Choroid plexus epithelial cell (primary cell): Measurements from ENCODE around the gene FBXL13.
"Not testable (repeated sequence)": the region's sequence is repeated elsewhere in the genome, so short reads cannot be mapped to it uniquely, and the experiment has no call there.

Experiments
- DNase-seq: peaks from one replicate; pipeline ENCODE4 v3.0.0-alpha.2; 2010; ENCODE audit warnings: low read depth
- H3K4me3 ChIP-seq: 2 replicates; pipeline ENCODE4 v1.5.1; 2011; ENCODE audit warnings: low read depth, mild to moderate bottlenecking, control low read depth, low read length, moderate library complexity
- CTCF ChIP-seq: conservative IDR thresholded peaks from 2 replicates; pipeline ENCODE4 v1.5.1; 2011; ENCODE audit warnings: low read depth, mild to moderate bottlenecking, control low read depth, inconsistent platforms, low read length, moderate library complexity

FBXL13 gene

DNA sequence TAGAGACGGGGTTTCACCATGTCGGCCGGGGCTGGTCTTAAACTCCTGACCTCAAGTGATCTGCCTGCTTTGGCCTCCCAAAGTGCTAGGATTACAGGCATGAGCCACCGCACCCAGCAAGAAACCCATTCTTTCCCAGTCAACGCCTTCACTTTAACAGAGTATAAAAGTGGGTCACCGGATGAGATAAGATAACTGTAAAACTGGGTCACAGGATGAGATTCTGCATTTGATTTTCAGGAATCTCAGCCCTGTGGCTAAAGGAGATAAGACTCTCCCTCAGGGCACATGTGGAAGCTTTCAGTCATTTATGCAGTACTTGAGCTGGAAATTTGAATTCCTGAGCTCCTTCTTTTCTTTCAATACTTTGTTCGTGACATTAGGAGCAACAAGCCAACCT lies 91.0 kb downstream of the FBXL13 start:
- H3K4me3 ChIP-seq = no peak overlapping the region
- DNase-seq = no peak
- TF ChIP-seq CTCF = no peak

DNA sequence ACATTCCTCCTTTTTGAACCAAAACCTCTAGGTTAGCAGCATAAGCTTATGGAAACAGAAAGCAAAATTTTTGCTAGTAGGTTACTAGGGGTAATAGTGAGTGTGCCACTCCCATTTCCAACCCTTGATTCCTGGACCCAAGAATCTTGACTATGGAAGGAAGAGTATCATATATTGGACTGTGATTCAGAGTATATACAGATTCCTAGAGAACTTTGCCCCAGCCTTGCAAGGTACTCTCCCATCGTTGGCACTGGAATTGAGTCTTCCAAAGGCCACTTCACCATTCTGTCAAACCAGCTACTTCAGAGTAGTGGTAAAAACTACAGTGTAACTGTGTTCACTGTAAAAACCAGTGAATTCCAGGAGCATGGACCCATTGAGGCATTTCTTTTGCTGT lies 92.4 kb downstream of the FBXL13 start:
- no peak overlapping the region for H3K4me3 ChIP-seq
- TF ChIP-seq CTCF = no peak
- no peak for DNase-seq

GRCh38 chr7:102981451-102981850 lies 93.1 kb downstream of the FBXL13 start:
- no peak overlapping the region for H3K4me3 ChIP-seq
- TF ChIP-seq CTCF = no peak
- no peak for DNase-seq

DNA sequence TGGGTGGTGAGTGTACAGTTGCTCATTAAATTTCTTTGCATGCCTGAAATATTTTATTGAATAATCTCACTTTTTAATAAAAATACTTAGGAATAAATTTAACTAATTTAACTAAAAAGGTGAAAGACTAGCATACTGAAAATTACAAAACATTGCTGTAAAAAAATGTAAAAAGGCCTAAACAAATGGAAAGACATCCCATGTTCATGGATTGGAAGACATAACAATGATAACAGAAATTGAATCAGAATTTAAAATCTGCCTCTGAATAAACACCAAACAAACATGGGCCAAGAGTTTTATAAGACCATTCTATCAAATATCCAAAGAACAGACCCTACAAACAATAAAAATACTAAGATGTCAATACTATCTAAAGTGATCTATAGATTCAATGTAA lies 94.9 kb downstream of the FBXL13 start:
- DNase-seq = no peak
- H3K4me3 ChIP-seq = no peak overlapping the region
- TF ChIP-seq CTCF = no peak

DNA sequence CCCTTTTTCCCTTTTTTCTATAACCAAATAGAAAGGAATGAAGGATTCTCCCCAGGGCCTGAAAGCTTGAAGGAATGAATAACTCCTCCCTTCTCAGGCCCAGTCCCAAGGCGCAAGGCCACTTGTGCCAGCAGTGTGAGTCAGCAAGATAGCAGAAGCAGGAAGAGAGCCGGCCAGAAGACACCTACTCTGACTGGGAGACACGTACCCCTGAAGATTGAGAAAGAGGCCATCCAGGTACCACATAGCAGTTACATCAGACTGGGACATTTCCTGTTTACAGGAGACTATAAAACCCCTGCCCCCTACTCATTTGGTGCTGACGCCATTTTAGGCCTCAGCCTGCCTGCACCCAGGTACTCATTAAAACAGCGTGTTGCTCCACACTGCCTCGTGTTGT lies 96.3 kb downstream of the FBXL13 start:
- no peak for TF ChIP-seq CTCF
- DNase-seq = peak; percentile 85

DNA sequence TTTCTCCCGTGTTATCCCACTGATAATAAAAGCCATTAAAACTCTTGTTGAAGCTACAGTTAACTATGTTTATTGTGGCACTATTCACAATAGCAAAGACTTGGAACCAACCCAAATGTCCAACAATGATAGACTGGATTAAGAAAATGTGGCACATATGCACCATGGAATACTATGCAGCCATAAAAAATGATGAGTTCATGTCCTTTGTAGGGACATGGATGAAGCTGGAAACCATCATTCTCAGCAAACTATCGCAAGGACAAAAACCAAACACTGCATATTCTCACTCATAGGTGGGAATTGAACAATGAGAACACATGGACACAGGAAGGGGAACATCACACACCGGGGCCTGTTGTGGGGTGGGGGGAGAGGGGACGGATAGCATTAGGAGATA lies 97.0 kb downstream of the FBXL13 start:
- H3K4me3 ChIP-seq, DNase-seq: not testable (repeated sequence)

More for the DNA sequence above, 96.3 kb downstream of the FBXL13 start:
- H3K4me3 ChIP-seq = no peak overlapping the region

DNA sequence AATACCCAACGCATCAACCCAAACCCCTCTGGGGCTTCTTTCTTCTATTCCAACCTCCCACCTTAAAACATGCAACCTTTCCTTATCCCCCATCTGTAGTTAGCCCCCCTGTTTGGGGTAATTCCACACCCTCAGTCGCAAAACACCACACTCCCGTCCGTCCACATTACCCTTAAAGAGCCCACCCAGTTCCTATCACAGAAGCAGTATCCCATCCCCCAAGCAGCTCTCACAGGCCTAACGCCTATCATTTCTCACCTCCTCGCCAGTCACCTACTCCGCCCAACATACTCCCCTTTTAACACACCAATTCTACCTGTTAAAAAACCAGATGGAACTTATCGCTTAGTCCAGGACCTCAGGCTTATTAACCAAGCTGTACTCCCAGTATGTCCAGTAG lies 98.1 kb downstream of the FBXL13 start:
- no peak for DNase-seq
- TF ChIP-seq CTCF = no peak
- no peak overlapping the region for H3K4me3 ChIP-seq

GRCh38 chr7:102975854-102976253 lies 98.7 kb downstream of the FBXL13 start:
- no peak for DNase-seq
- TF ChIP-seq CTCF = no peak
- H3K4me3 ChIP-seq = no peak overlapping the region
